GM12874 (cell line): ENCODE data around the gene ESRP2.

Experiments used
- TF ChIP-seq, protein P1 (sequence below): IDR thresholded peaks from 2 replicates; pipeline ENCODE4 v1.5.1; 2011; ENCODE audit warnings: low read depth, mild to moderate bottlenecking, control low read depth, low read length, moderate library complexity; ENCODE audit not compliant: insufficient read depth

ESRP2 gene

DNA sequence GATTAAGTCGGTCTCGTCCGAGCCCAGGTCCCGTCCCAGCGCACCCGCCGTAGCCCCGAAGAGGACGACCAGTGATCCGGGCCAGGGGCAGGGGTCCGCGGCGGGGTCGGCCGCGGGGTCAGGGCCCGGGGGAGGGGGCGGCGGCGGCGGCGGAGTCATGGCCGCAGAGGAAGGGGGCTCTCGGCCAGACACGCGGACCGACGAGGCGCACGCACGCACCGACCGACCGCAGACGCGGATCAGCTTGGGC is at the start of gene ESRP2:
Gene ESRP2, minus strand, starts transcription at position 241 of the 250 bp plus-strand sequence. Its CDS starts 82 bp downstream, at position 159.
- TF ChIP-seq, protein P1, sequence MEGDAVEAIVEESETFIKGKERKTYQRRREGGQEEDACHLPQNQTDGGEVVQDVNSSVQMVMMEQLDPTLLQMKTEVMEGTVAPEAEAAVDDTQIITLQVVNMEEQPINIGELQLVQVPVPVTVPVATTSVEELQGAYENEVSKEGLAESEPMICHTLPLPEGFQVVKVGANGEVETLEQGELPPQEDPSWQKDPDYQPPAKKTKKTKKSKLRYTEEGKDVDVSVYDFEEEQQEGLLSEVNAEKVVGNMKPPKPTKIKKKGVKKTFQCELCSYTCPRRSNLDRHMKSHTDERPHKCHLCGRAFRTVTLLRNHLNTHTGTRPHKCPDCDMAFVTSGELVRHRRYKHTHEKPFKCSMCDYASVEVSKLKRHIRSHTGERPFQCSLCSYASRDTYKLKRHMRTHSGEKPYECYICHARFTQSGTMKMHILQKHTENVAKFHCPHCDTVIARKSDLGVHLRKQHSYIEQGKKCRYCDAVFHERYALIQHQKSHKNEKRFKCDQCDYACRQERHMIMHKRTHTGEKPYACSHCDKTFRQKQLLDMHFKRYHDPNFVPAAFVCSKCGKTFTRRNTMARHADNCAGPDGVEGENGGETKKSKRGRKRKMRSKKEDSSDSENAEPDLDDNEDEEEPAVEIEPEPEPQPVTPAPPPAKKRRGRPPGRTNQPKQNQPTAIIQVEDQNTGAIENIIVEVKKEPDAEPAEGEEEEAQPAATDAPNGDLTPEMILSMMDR = no peak

GRCh38 chr16:68285683-68286082 is 49.8 kb upstream of the ESRP2 start:
- TF ChIP-seq, protein P1 = no peak

DNA sequence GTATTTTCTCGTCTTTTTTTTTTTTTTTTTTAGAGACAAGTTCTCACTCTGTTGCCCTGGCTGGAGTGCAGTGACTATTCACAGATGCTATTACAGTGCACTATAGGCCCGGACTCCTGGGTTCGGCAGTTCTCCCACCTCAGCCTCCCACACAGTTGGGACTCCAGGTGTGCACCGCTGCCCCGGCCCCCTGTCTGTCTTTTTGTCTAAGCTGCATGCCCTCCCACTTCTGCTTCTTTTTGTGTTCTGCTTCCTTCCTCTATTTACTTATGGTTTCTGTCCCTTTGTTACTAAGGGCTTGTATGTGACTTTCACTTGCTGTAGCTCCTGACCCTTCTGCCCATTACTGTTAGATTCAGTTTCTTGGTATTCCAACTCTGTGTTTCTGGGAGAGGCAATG is 48.9 kb upstream of the ESRP2 start:
- TF ChIP-seq, protein P1 = no peak

- TF ChIP-seq, protein P1 = no peak
Measured at GRCh38 chr16:68283801-68284598, 48.1 kb upstream of the ESRP2 start.

GRCh38 chr16:68283346-68283745 is 47.4 kb upstream of the ESRP2 start:
- TF ChIP-seq, protein P1 = no peak

- TF ChIP-seq, protein P1 = no peak
Measured at GRCh38 chr16:68282064-68282452, 46.1 kb upstream of the ESRP2 start.

GRCh38 chr16:68281368-68282063 is 45.6 kb upstream of the ESRP2 start:
- TF ChIP-seq, protein P1 = no peak
